Cardiac fibroblast (primary cell): ENCODE measurements around the gene CNTNAP5.

Experiments used
- DNase-seq, 2 donors: peaks; one replicate each; pipeline versions ENCODE4 v3.0.0 to v3.0.0-alpha.2; 2010; ENCODE audit warnings: low read depth in 2 of 2
- H3K4me3 ChIP-seq, 2 donors: replicated peaks in 1 of 2; 1 replicate in 1 of 2; 2 replicates in 1 of 2; pipeline ENCODE4 v1.5.1; 2011; ENCODE audit warnings: low read depth in 2 of 2, low read length in 2 of 2, mild to moderate bottlenecking in 2 of 2, moderate library complexity in 1 of 2
- TF ChIP-seq, protein P1 (sequence below): IDR thresholded peaks from one replicate; pipeline ENCODE4 v1.5.1; 2011; ENCODE audit warnings: low read depth, mild to moderate bottlenecking, low read length, inconsistent platforms

CNTNAP5 gene

DNA sequence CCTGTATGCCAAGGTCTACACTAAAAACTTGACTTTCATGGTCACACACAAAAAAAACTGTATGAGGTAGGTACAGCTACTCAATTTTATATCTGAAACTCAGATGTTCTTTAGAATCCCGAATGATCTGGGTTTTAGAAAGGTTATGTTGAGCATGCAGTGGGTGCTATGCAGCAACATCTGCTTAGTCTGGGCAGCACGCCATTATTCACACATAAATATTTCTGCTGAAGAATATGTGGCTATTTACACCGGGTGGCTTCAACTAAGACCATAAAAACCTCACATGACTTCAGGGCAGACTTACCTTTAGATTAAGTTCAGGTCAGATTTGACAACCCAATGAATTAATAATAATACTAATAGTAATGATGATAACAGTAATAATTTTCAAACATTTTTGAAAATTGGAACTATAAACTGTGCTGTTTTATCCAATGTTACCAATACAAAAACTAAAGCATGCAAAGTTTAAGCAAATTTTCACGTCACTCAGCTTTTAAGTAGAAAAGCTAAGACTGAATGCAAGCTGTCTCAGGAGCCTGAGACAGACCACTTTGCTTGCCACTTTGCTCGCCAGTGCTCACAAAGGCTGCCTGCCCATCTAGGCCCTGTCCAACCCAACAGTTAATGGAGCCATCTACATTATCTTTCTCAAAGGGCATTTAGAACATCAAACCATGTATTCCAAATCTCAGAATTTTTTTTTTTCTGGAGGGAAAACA, 292.0 kb downstream of the CNTNAP5 start:
- no peak overlapping the region for H3K4me3 ChIP-seq
- TF ChIP-seq, protein P1, sequence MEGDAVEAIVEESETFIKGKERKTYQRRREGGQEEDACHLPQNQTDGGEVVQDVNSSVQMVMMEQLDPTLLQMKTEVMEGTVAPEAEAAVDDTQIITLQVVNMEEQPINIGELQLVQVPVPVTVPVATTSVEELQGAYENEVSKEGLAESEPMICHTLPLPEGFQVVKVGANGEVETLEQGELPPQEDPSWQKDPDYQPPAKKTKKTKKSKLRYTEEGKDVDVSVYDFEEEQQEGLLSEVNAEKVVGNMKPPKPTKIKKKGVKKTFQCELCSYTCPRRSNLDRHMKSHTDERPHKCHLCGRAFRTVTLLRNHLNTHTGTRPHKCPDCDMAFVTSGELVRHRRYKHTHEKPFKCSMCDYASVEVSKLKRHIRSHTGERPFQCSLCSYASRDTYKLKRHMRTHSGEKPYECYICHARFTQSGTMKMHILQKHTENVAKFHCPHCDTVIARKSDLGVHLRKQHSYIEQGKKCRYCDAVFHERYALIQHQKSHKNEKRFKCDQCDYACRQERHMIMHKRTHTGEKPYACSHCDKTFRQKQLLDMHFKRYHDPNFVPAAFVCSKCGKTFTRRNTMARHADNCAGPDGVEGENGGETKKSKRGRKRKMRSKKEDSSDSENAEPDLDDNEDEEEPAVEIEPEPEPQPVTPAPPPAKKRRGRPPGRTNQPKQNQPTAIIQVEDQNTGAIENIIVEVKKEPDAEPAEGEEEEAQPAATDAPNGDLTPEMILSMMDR, result no peak
- peak; percentile 18 to 35 for DNase-seq

DNA sequence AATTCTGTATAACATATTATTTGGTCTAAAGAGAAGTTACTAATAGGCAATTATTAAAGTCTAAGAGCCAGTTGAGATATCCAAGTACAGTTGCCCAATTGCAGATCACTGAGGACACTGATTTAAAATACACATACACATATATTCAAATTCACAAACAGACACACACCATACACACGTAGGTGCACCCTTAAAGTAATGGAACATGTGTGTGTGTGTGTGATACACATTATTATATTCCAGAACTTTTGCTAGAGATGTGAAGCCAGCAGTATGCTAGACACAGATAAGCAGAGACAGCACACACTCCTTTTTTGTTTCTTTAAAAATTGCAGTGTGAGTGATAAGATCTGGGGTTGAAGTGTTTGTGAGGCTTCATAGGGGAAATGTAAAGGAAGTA, 292.5 kb downstream of the CNTNAP5 start:
- no peak for DNase-seq
- H3K4me3 ChIP-seq, result no peak overlapping the region
- TF ChIP-seq, protein P1, result no peak

DNA sequence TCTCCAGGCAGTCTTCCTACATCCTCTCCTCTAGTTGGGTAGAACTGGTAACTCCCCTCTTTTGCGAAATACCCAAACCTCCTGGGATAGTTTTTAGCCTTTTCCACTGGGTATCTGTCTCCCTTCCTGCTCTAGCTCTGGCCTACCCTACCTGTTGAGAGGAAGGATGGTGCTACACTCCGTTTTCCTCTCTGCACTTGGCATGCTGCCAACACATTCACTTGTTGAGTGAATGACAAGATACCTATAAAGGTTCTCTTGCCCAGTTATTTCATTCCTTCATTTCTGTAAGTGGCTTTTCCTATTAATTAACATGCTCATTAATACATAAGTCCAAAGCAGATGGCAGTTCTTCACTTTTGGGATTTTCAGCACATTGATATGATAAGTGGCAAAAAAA, 293.8 kb downstream of the CNTNAP5 start:
- H3K4me3 ChIP-seq, result no peak overlapping the region
- DNase-seq, result no peak
- TF ChIP-seq, protein P1, result no peak

DNA sequence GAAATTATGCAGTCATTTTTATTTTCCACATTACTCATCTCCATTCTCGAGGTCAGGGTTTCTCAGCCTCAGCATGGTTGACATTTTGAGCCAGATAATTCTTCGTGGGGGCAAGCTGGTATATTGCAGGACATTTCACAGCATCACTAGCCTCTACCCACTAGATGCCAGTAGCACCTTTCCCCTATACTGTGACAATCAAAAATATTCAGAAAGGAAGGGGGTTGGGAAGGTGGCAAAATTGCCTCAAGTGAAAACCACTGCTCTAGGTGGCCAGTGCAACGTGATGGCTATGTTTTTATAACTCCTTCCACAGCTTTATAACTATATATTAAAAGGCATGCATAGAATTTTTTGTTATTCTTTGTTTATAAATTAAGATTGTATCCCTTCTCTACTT, 294.5 kb downstream of the CNTNAP5 start:
- TF ChIP-seq, protein P1, result no peak
- no peak for DNase-seq

DNA sequence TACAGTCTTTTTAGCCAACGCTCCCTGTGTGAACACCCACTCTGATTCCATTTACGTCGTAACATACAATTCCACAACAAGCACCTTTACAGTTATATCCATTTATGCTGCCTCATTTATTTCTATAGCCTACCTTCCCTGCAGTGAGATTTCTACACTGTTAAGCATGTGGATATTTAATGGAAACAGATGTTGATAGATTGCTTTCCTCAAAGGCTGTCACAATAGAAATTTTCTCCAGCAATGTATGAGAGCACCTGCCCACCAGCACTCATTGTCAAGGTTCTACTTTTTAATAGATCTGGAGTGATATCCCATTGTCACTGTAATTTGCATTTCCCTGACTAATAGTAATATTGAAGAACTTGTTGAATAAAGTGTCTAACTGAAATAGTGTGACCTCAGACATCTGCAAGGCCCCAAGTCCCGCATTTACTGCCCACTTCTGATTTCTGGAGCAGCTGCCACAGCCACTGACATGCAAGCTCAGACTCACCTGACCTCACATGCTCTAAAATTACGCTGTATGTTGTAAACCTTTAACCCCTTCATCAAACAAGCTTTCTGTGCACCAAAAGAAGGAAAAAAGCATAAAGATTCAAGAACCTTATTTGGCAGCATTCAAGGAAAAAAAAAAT, 295.1 kb downstream of the CNTNAP5 start:
- no peak overlapping the region for H3K4me3 ChIP-seq
- DNase-seq, result no peak
- TF ChIP-seq, protein P1, result no peak

More for the DNA sequence above, 294.5 kb downstream of the CNTNAP5 start:
- H3K4me3 ChIP-seq, result no peak overlapping the region

DNA sequence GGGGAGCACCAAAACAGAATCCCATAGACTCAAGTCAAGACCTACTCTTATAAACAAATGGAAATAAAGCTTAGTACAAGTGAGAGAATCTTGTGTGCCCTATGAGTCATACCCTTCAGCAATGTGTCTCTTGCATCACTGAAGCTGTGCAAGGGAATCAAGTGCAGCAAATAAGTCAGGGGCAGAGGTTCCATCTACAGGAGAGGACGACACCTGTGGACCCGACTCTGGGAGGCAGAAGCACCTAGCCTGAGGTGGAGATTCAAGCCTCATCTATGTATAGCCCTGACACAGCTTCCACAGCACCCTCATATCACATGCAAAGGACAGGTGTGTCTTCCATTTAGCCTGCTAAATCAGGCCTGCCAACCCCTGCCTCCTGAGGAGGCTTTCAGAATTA, 298.2 kb downstream of the CNTNAP5 start:
- TF ChIP-seq, protein P1, result no peak
- no peak overlapping the region for H3K4me3 ChIP-seq
- DNase-seq, result peak; percentile 39 to 59
